ENCODE measurements around the gene IMP4. TPM values are rescaled to one million over a fixed set of nuclear protein-coding genes. Genes with fewer than 3 reads are reported as not detected.

The IMP4 gene
- polyA plus RNA-seq, 3 donors, result 57.6 to 81.2 (median 58.5) TPM

DNA sequence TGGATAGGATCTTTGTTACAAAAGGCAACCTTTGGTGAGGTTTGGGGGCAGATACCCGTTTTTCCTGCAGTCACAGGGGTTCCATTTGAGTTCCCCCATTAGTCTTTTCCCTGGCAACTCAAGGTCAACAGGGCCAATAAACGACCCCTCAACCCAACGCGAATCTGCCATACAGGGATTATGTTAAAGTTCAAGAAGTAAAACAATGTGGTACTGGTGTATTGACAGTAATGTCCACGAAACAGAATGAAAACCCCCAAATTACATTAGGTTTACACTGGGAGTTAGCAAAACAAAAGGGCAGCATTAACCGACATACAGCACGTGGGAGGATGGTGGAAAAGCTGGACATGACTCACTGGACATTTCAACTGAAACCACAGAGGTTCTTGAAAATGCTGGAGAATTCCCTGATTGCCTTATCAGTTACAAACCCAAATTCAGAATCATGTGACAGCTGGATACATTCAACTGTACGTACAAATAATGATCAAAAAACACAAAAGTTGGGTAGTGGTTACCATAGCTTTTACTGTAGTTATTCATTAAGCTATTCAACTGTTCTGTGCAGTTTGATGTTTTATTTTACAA is 4.9 kb upstream of the IMP4 start:
- intact Hi-C loops (cut with micrococcal nuclease), result no loop called here
- Histone ChIP-seq H3K27me3 (ENCODE audit: control insufficient read depth in 2 of 2, insufficient read depth in 2 of 2, low read length in 2 of 2) (no peaks in the 10 kb centered on the region), H3K79me2 (ENCODE audit: insufficient read depth, low read length) (peaks cover 3% of the 10 kb centered on the region), H3K4me2 (replicated peaks; ENCODE audit: extremely low read depth, low read length, poor library complexity, severe bottlenecking) (no peak overlapping the region), H3K9me3 (replicated peaks in 1 of 2; ENCODE audit: control insufficient read depth in 1 of 2, insufficient read depth in 1 of 2, low read length in 2 of 2) (no peaks in the 10 kb centered on the region), H3K27ac (ENCODE audit: low read depth in 1 of 2, low read length in 2 of 2) (no peak overlapping the region), H3K36me3 (replicated peaks in 1 of 2; ENCODE audit: control insufficient read depth in 1 of 2, insufficient read depth in 2 of 2, low read length in 2 of 2) (peaks cover 23 to 27% of the 10 kb centered on the region in 2 donors), H2AFZ (ENCODE audit: insufficient read depth, low read depth, low read length, poor library complexity, severe bottlenecking) (no peak overlapping the region), H3K4me3 (replicated peaks in 1 of 3; ENCODE audit: low read depth in 2 of 3, low read length in 3 of 3) (no peak overlapping the region), H3K4me1 (ENCODE audit: control insufficient read depth in 1 of 2, insufficient read depth in 2 of 2, low read length in 2 of 2) (peaks cover 8 to 28% of the 10 kb centered on the region in 2 donors), H3K9ac (ENCODE audit: insufficient read depth, low read length, poor library complexity, severe bottlenecking) (no peak overlapping the region), H4K20me1 (ENCODE audit: insufficient read depth, low read length) (no peaks in the 10 kb centered on the region)
- no peak overlapping the region for H3K27ac Mint-ChIP-seq
- peaks cover 6 to 9% (median 7%) of the 10 kb centered on the region in 3 donors for H3K27me3 Mint-ChIP-seq (ENCODE audit: low read depth in 3 of 3)
- H3K9me3 Mint-ChIP-seq, result peaks cover 0 to 7% (median 5%) of the 10 kb centered on the region in 7 donors
- H3K4me1 Mint-ChIP-seq, result peaks cover 18% of the 10 kb centered on the region
- no CpG with 5 or more reads among the region's 8 CpGs for WGBS (ENCODE audit: insufficient coverage)
- peaks cover 30 to 31% of the 10 kb centered on the region in 2 donors for H3K36me3 Mint-ChIP-seq
- DNase-seq, result no peak
- H3K4me3 Mint-ChIP-seq, result no peak overlapping the region
- TF ChIP-seq, protein P1, sequence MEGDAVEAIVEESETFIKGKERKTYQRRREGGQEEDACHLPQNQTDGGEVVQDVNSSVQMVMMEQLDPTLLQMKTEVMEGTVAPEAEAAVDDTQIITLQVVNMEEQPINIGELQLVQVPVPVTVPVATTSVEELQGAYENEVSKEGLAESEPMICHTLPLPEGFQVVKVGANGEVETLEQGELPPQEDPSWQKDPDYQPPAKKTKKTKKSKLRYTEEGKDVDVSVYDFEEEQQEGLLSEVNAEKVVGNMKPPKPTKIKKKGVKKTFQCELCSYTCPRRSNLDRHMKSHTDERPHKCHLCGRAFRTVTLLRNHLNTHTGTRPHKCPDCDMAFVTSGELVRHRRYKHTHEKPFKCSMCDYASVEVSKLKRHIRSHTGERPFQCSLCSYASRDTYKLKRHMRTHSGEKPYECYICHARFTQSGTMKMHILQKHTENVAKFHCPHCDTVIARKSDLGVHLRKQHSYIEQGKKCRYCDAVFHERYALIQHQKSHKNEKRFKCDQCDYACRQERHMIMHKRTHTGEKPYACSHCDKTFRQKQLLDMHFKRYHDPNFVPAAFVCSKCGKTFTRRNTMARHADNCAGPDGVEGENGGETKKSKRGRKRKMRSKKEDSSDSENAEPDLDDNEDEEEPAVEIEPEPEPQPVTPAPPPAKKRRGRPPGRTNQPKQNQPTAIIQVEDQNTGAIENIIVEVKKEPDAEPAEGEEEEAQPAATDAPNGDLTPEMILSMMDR (IDR thresholded peaks at IDR 0.05), result no peak

DNA sequence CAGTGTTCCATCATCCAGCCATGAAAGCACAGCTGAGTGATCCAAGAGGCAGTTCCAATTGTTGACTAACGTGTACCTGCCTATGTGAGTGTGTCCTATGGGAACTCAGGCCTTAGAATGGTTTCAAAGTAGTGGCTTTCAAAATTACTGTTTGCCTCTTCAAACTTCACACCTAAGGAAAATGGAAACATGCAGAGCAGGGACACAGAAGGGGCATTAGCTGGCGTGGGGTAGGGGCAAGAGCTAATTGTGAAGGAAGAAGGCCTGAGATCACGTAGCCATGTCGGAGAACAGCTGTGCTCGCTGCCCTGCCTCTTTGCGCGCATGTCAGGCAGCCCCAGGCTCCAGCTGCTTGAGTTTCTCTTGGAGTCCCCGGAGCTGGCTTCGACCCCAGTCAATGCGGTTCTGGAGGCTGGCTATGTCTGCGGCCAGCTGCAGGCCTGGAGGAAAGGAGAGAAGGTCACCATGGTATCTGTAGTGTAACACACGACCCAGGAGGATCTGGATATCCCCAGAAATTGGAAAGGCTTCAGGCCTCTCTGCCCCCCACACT is 3.8 kb upstream of the IMP4 start:
- Histone ChIP-seq H3K4me2 (replicated peaks; ENCODE audit: extremely low read depth, low read length, poor library complexity, severe bottlenecking) (no peak overlapping the region), H3K79me2 (ENCODE audit: insufficient read depth, low read length) (peaks cover 11% of the 10 kb centered on the region), H3K9me3 (replicated peaks in 1 of 2; ENCODE audit: control insufficient read depth in 1 of 2, insufficient read depth in 1 of 2, low read length in 2 of 2) (no peaks in the 10 kb centered on the region), H3K9ac (ENCODE audit: insufficient read depth, low read length, poor library complexity, severe bottlenecking) (no peak overlapping the region), H4K20me1 (ENCODE audit: insufficient read depth, low read length) (no peaks in the 10 kb centered on the region), H2AFZ (ENCODE audit: insufficient read depth, low read depth, low read length, poor library complexity, severe bottlenecking) (no peak overlapping the region), H3K4me1 (ENCODE audit: control insufficient read depth in 1 of 2, insufficient read depth in 2 of 2, low read length in 2 of 2) (peaks cover 16 to 37% of the 10 kb centered on the region in 2 donors), H3K4me3 (replicated peaks in 1 of 3; ENCODE audit: low read depth in 2 of 3, low read length in 3 of 3) (no peak overlapping the region), H3K27ac (ENCODE audit: low read depth in 1 of 2, low read length in 2 of 2) (no peak overlapping the region), H3K27me3 (ENCODE audit: control insufficient read depth in 2 of 2, insufficient read depth in 2 of 2, low read length in 2 of 2) (no peaks in the 10 kb centered on the region), H3K36me3 (replicated peaks in 1 of 2; ENCODE audit: control insufficient read depth in 1 of 2, insufficient read depth in 2 of 2, low read length in 2 of 2) (peaks cover 23 to 27% of the 10 kb centered on the region in 2 donors)
- Mint-ChIP-seq H3K27me3 (ENCODE audit: low read depth in 3 of 3) (peaks cover 3 to 6% (median 4%) of the 10 kb centered on the region in 3 donors), H3K27ac (no peak overlapping the region), H3K36me3 (peaks cover 30 to 31% of the 10 kb centered on the region in 2 donors), H3K9me3 (peaks cover 0 to 7% (median 5%) of the 10 kb centered on the region in 7 donors), H3K4me1 (peaks cover 25% of the 10 kb centered on the region), H3K4me3 (no peak overlapping the region)
- TF ChIP-seq, protein P1 (IDR thresholded peaks at IDR 0.05), result no peak
- 95% methylated on average over 8 of the region's 12 CpGs for WGBS (ENCODE audit: insufficient coverage)
- DNase-seq, result no peak
- intact Hi-C loops (cut with micrococcal nuclease), result no loop called here

Data from CD14-positive monocyte (primary cell).